Transverse colon (tissue), 4 donors: ENCODE data around the gene LTA4H. TPM values are rescaled to one million over a fixed set of nuclear protein-coding genes. Genes with fewer than 3 reads are reported as not detected.

ENCODE experiments used
- DNase-seq: peaks from one replicate; pipeline ENCODE4 v3.0.0-alpha.2; 2019
- H3K27ac ChIP-seq, 4 donors: fragments of 200-600 bp; sonication (generic); 2 replicates each; pipeline ENCODE4 v1.5.1; 2016 to 2018; ENCODE audit warnings: inconsistent platforms in 4 of 4
- H3K27me3 ChIP-seq: fragments of 200-600 bp; sonication (generic); 2 replicates; pipeline ENCODE4 v1.5.1; 2017; ENCODE audit warnings: inconsistent platforms
- H3K36me3 ChIP-seq, 4 donors: fragments of 200-600 bp; sonication (generic); 2 replicates each; pipeline ENCODE4 v1.5.1; 2017 to 2019; ENCODE audit warnings: inconsistent platforms in 4 of 4
- H3K4me1 ChIP-seq, 4 donors: fragments of 200-600 bp; sonication (generic); 2 replicates each; pipeline ENCODE4 v1.5.1; 2017 to 2020; ENCODE audit warnings: inconsistent platforms in 4 of 4
- H3K4me3 ChIP-seq, 4 donors: fragments of 200-600 bp; sonication (generic); 1 replicate in 1 of 4; 2 replicates in 3 of 4; pipeline versions ENCODE4 v1.5.1 to v1.6.1; 2017 to 2019; ENCODE audit warnings: inconsistent platforms in 4 of 4
- H3K9me3 ChIP-seq, 2 donors: fragments of 200-600 bp; sonication (generic); 2 replicates each; pipeline ENCODE4 v1.5.1; 2017 to 2019; ENCODE audit warnings: inconsistent platforms in 2 of 2
- CTCF ChIP-seq, 5 experiments: fragments of 200-600 bp in 3 of 5; fragments of 450-650 bp in 2 of 5; sonication (generic) in 3 of 5; IDR thresholded peaks; 1 replicate in 2 of 5; 2 replicates in 3 of 5; pipeline ENCODE4 v1.5.1; 2016 to 2017; ENCODE audit warnings: antibody characterized with exemption in 5 of 5, inconsistent platforms in 3 of 5, mild to moderate bottlenecking in 2 of 5, moderate library complexity in 1 of 5
- EP300 ChIP-seq: sonication (generic); formaldehyde crosslinking; IDR thresholded peaks from one replicate; pipeline ENCODE4 v1.6.1; 2017; ENCODE audit warnings: antibody characterized with exemption, low read depth
- POLR2A ChIP-seq: fragments of 450-650 bp; IDR thresholded peaks from one replicate; pipeline ENCODE4 v1.6.1; 2016; ENCODE audit warnings: antibody characterized with exemption, mild to moderate bottlenecking, moderate library complexity
- POLR2AphosphoS5 ChIP-seq, 3 donors: sonication (generic); formaldehyde crosslinking; IDR thresholded peaks; one replicate each; pipeline ENCODE4 v1.6.1; 2016; ENCODE audit warnings: antibody characterized with exemption in 3 of 3
- WGBS, 2 donors: methylation state at CpG; one replicate each; pipeline ENCODE4 v1.1.5; 2018; ENCODE audit warnings: low coverage in 1 of 2; 5-methylcytosine and 5-hydroxymethylcytosine counted together
- in situ Hi-C, 4 donors: fragments of 200-750 bp; cut with MboI; loops; one replicate each; pipeline versions ENCODE4 v1.15.0 to v1.15.1; 2017; ENCODE audit warnings: low sequenced_read_pairs in 3 of 4, low pct_ligation_motif_present in 1 of 4, low pct_unique_long_range_greater_than_20kb in 1 of 4
- intact Hi-C: fragments of 100-400 bp; cut with DNase I; formaldehyde crosslinking; loops from one replicate; pipeline ENCODE4 v1.15.1; 2023; ENCODE audit warnings: low total_unique reads
- total RNA-seq, 4 donors: library from RNA; depleted of rRNA; stranded (reverse); fragments of >200 nt; gene quantifications; one replicate each; pipeline ENCODE4 v1.1.0, GENCODE V29; 2016

Gene LTA4H
- total RNA-seq, 4 donors from 2014 or later, result 22.4 to 91.9 (median 63.6) TPM

DNA sequence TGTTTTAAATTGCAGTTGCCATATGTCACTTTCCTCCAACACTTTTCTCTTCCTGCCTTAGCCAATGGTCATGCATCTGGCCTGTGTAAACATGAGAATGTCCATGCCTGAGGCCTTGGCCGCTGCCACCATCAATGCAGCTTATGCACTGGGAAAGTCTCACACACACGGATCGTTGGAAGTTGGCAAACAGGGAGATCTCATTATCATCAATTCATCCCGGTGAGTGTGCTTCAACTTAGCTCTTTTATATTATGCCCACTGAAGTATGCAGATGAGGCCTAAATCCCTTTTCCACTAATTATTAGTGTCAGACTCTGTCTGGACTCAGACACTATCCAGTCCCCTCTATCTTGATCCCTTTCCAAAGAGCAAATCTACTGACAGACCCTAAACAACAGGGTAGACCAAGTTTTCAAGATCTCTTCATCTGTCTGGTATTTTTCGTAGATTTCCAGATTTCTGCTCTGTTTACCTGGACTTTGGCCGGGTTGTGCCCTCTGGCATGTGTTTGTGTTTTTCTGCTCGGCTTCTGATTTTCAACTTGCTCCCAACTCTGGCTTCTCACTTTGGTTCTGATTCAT lies 69.0 kb downstream of the LTA4H start:
- in situ Hi-C loops (no loop called here), intact Hi-C loops (no loop called here)
- no peaks in the 10 kb centered on the region for H3K4me1 ChIP-seq
- TF ChIP-seq EP300, result no peak
- no peak for TF ChIP-seq POLR2A
- TF ChIP-seq POLR2AphosphoS5 (IDR thresholded peaks at IDR 0.05), result no peak
- TF ChIP-seq CTCF (IDR thresholded peaks at IDR 0.05), result no peak
- DNase-seq, result no peak
- no peak overlapping the region for H3K27ac ChIP-seq
- H3K27me3 ChIP-seq, result no peaks in the 10 kb centered on the region
- no peaks in the 10 kb centered on the region for H3K36me3 ChIP-seq
- 63 to 68% methylated on average over 7 of the region's 7 CpGs for WGBS, 2 donors
- H3K9me3 ChIP-seq, result no peaks in the 10 kb centered on the region
- no peak overlapping the region for H3K4me3 ChIP-seq

- WGBS, 2 donors, result 83 to 100% methylated on average over 1 to 2 of the region's 2 CpGs
- Histone ChIP-seq H3K27ac (no peak overlapping the region), H3K36me3 (no peaks in the 10 kb centered on the region), H3K9me3 (no peaks in the 10 kb centered on the region), H3K4me1 (no peaks in the 10 kb centered on the region), H3K4me3 (no peak overlapping the region), H3K27me3 (no peaks in the 10 kb centered on the region)
- DNase-seq, result no peak
- TF ChIP-seq EP300 (no peak), POLR2AphosphoS5 (IDR thresholded peaks at IDR 0.05) (no peak), POLR2A (no peak), CTCF (IDR thresholded peaks at IDR 0.05) (no peak)
- intact Hi-C loops (no loop called here), in situ Hi-C loops (no loop called here)
These were observed 72.3 kb downstream of the LTA4H start for GRCh38 chr12:95963096-95963495.

DNA sequence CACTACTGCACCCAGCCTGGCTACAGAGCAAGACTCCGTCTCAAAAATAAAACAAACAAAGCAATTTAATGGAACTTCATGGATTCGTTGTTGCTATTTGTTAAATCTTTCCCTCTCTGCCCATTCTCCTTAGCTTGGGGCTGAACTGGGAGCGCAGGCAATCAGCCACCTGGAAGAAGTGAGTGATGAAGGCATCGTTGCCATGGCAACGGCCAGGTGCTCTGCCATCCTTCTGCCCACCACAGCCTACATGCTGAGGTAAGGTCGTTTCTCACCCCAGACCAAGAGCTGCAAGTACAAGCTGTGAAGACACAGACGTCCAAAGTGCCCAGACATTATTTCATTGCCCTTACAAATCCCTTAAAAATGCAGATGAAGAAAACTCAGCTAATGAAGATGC lies 73.2 kb downstream of the LTA4H start:
- WGBS, 2 donors, result 67 to 75% methylated on average over 1 to 7 of the region's 7 CpGs
- no peaks in the 10 kb centered on the region for H3K4me1 ChIP-seq
- no peaks in the 10 kb centered on the region for H3K36me3 ChIP-seq
- no peak overlapping the region for H3K27ac ChIP-seq
- intact Hi-C loops (no loop called here), in situ Hi-C loops (no loop called here)
- no peaks in the 10 kb centered on the region for H3K9me3 ChIP-seq
- H3K27me3 ChIP-seq, result no peaks in the 10 kb centered on the region
- no peak overlapping the region for H3K4me3 ChIP-seq
- no peak for DNase-seq
- no peak for TF ChIP-seq CTCF (IDR thresholded peaks at IDR 0.05)
- no peak for TF ChIP-seq POLR2A
- no peak for TF ChIP-seq EP300
- no peak for TF ChIP-seq POLR2AphosphoS5 (IDR thresholded peaks at IDR 0.05)

DNA sequence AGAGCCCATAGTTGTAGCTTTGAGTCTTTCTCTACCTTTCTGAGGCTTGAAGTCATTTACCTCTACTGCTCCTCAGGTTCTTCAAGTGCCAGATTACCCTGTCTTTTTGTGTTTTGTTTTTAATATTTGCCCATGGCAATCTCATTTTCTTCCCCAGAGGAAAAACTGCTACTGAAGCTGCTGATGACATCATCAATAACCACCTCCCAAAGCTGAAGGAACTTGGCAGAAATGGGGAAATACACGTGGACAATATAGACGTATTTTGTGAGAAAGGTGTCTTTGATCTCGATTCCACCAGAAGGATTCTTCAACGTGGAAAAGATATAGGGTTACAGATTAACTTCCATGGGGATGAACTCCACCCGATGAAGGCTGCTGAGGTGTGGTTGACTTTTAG lies 75.1 kb downstream of the LTA4H start:
- Histone ChIP-seq H3K9me3 (no peaks in the 10 kb centered on the region), H3K4me1 (no peaks in the 10 kb centered on the region), H3K27me3 (no peaks in the 10 kb centered on the region), H3K27ac (no peak overlapping the region), H3K36me3 (no peaks in the 10 kb centered on the region), H3K4me3 (no peak overlapping the region)
- WGBS, 2 donors, result 25 to 43% methylated on average over 2 to 5 of the region's 5 CpGs
- TF ChIP-seq CTCF (IDR thresholded peaks at IDR 0.05) (no peak), POLR2A (no peak), EP300 (no peak), POLR2AphosphoS5 (IDR thresholded peaks at IDR 0.05) (no peak)
- no peak for DNase-seq
- in situ Hi-C loops (no loop called here), intact Hi-C loops (no loop called here)
